UCSD-AML1 (cell line): ENCODE results near the gene ITCH.
"Not testable (repeated sequence)": the region's sequence is repeated elsewhere in the genome, so short reads cannot be mapped to it uniquely, and the experiment has no call there.

Source experiments
- DNase-seq: peaks from one replicate; lab custom pipeline; 2025; ENCODE audit not compliant: unreplicated experiment; lab: John Stamatoyannopoulos, UW

The ITCH gene

GRCh38 chr20:34377072-34377847 lies 14.2 kb downstream of the ITCH start:
- DNase-seq: no peak

GRCh38 chr20:34382174-34382573 lies 19.1 kb downstream of the ITCH start:
- no peak for DNase-seq

GRCh38 chr20:34382877-34383455 lies 19.9 kb downstream of the ITCH start:
- not testable (repeated sequence) for DNase-seq

- no peak for DNase-seq
These were observed 22.4 kb downstream of the ITCH start for GRCh38 chr20:34385464-34385863.

- no peak for DNase-seq
These were observed 24.9 kb downstream of the ITCH start for GRCh38 chr20:34388000-34388399.

- DNase-seq: no peak
These were observed 25.6 kb downstream of the ITCH start for GRCh38 chr20:34388678-34389077.

- no peak for DNase-seq
These were observed 26.3 kb downstream of the ITCH start for GRCh38 chr20:34389206-34389953.

- DNase-seq: no peak
These were observed 27.0 kb downstream of the ITCH start for GRCh38 chr20:34389954-34390555.

- DNase-seq: no peak
These were observed 33.3 kb downstream of the ITCH start for GRCh38 chr20:34396408-34396807.

- DNase-seq: no peak
These were observed 34.0 kb downstream of the ITCH start for GRCh38 chr20:34397096-34397495.

- not testable (repeated sequence) for DNase-seq
These were observed 37.7 kb downstream of the ITCH start for GRCh38 chr20:34400776-34401175.

GRCh38 chr20:34401741-34402455 lies 38.8 kb downstream of the ITCH start:
- no peak for DNase-seq

- no peak for DNase-seq
These were observed 39.4 kb downstream of the ITCH start for GRCh38 chr20:34402461-34402860.

GRCh38 chr20:34403063-34403827 lies 40.2 kb downstream of the ITCH start:
- no peak for DNase-seq

GRCh38 chr20:34403908-34404307 lies 40.8 kb downstream of the ITCH start:
- no peak for DNase-seq

GRCh38 chr20:34404803-34405202 lies 41.7 kb downstream of the ITCH start:
- DNase-seq: no peak

- not testable (repeated sequence) for DNase-seq
These were observed 42.2 kb downstream of the ITCH start for GRCh38 chr20:34405247-34405651.

GRCh38 chr20:34405942-34406341 lies 42.9 kb downstream of the ITCH start:
- DNase-seq: not testable (repeated sequence)

GRCh38 chr20:34407962-34408474 lies 44.9 kb downstream of the ITCH start:
- DNase-seq: no peak

GRCh38 chr20:34410336-34410735 lies 47.3 kb downstream of the ITCH start:
- no peak for DNase-seq
